SK-N-MC (cell line): ENCODE data around the gene DCDC2C.

Experiments used
- FOXP2 ChIP-seq: optimal IDR thresholded peaks from 2 replicates; pipeline ENCODE3; 2011; ENCODE audit warnings: mild to moderate bottlenecking, moderate library complexity; ENCODE audit not compliant: insufficient read depth; ENCODE audit errors: extremely low read length, control extremely low read depth
- POLR2AphosphoS5 ChIP-seq: IDR thresholded peaks from 2 replicates; pipeline ENCODE4 v1.6.1; 2012; ENCODE audit warnings: mild to moderate bottlenecking, low read depth, low read length, borderline replicate concordance

DNA sequence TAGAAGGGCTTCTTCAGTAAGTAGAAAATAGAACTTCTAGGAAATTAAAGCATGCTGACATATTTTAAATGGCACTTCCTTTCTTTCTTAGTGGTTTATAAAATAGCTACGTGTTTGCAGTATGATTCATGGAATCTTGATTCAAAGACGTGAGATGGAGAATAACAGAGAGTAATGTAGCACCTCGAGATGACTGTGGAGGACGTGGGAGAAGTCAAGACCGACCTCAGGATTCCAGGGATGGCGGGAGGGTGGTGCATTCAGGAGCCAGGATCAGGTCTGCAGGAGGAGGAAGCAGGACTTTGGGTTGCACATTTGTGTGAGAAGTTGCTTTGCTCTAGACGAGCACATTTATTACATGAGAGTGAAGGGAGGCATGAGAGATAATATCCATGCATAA lies 56.0 kb downstream of the DCDC2C start:
- TF ChIP-seq FOXP2 (no peak), POLR2AphosphoS5 (no peak)
